GM12878 (cell line): Measurements from ENCODE around the gene LRRC8D. TPM values are rescaled to one million over a fixed set of nuclear protein-coding genes. Genes with fewer than 3 reads are reported as not detected.

Experiments used
- ATAC-seq: fragments of 200-7000 bp; cut with Tn5 transposase; 3 replicates; pipeline ENCODE4 v1.9.1; 2020; ENCODE audit warnings: mild to moderate bottlenecking, moderate library complexity
- BruUV-seq: library from RNA; stranded (reverse); fragments of 400-500 nt; replicated peaks from 2 replicates; lab custom pipeline; 2021; lab: Mats Ljungman, UMichigan
- CTCF ChIA-PET: fragments of 300-600 bp; sonication (Branson Sonifier 250); formaldehyde crosslinking; extraction: SDS; loops from one replicate; lab custom pipeline; 2021; ENCODE audit warnings: inconsistent platforms; lab: Yijun Ruan, JAX
- POLR2A ChIA-PET: fragments of 350-600 bp; formaldehyde crosslinking; extraction: SDS; loops from one replicate; lab custom pipeline; 2021; ENCODE audit warnings: inconsistent platforms; lab: Charles Lee
- RAD21 ChIA-PET: fragments of 300-600 bp; sonication (Branson Sonifier 250); formaldehyde crosslinking; loops from one replicate; lab custom pipeline; 2023; ENCODE audit warnings: antibody characterized with exemption; ENCODE audit not compliant: unreplicated experiment; lab: Charles Lee
- SMC1A ChIA-PET: fragments of 300-600 bp; sonication (Branson Sonifier 250); formaldehyde crosslinking; loops from one replicate; lab custom pipeline; 2023; ENCODE audit not compliant: unreplicated experiment, uncharacterized antibody; lab: Charles Lee
- DNase-seq: peaks from one replicate; pipeline ENCODE4 v3.0.0-alpha.2; 2011; ENCODE audit warnings: low read depth, low spot score
- FAIRE-seq: peaks from 3 replicates; lab custom pipeline; 2011; peaks lifted over from hg19 to GRCh38; lab: Jason Lieb, UNC
- H2AFZ ChIP-seq: 2 replicates; pipeline ENCODE4 v1.6.0; 2011; ENCODE audit warnings: low read depth, low read length, control low read depth; ENCODE audit not compliant: control insufficient read depth
- H3K27ac ChIP-seq: 2 replicates; pipeline ENCODE4 v1.5.1; 2011; ENCODE audit warnings: control low read depth; ENCODE audit not compliant: control insufficient read depth, insufficient read depth
- H3K27me3 ChIP-seq, 2 experiments: replicated peaks in 1 of 2; 2 replicates each; pipeline versions ENCODE4 v1.6.0 to v1.6.1; 2011; ENCODE audit warnings: low read length in 1 of 2; ENCODE audit not compliant: control insufficient read depth in 2 of 2, insufficient read depth in 2 of 2
- H3K36me3 ChIP-seq, 2 experiments: 2 replicates each; pipeline ENCODE4 v1.5.1; 2011; ENCODE audit warnings: low read length in 1 of 2; ENCODE audit not compliant: control insufficient read depth in 2 of 2, insufficient read depth in 2 of 2
- H3K4me1 ChIP-seq: 2 replicates; pipeline ENCODE4 v1.6.1; 2011; ENCODE audit warnings: mild to moderate bottlenecking, low read length, moderate library complexity, mixed read lengths; ENCODE audit not compliant: control insufficient read depth, insufficient read depth
- H3K4me2 ChIP-seq: 2 replicates; pipeline ENCODE4 v1.6.0; 2011; ENCODE audit warnings: control low read depth; ENCODE audit not compliant: control insufficient read depth, insufficient read depth
- H3K4me3 ChIP-seq: fragments of 200-600 bp; sonication (generic); 2 replicates; pipeline ENCODE4 v1.5.1; 2016
- H3K79me2 ChIP-seq: 2 replicates; pipeline ENCODE4 v1.6.0; 2011; ENCODE audit warnings: low read length; ENCODE audit not compliant: control insufficient read depth, insufficient read depth
- H3K9ac ChIP-seq: 2 replicates; pipeline ENCODE4 v1.8.0; 2011; ENCODE audit warnings: low read length, control low read depth, mixed read lengths; ENCODE audit not compliant: control insufficient read depth, insufficient read depth
- H3K9me3 ChIP-seq: replicated peaks from 3 replicates; pipeline ENCODE4 v1.5.1; 2011; ENCODE audit warnings: mild to moderate bottlenecking, low read length; ENCODE audit not compliant: control insufficient read depth, insufficient read depth
- H4K20me1 ChIP-seq: 2 replicates; pipeline ENCODE4 v1.6.0; 2011; ENCODE audit not compliant: control insufficient read depth, insufficient read depth
- BCLAF1 ChIP-seq: fragments of 450-650 bp; IDR thresholded peaks from 2 replicates; pipeline ENCODE4 v1.6.1; 2017; ENCODE audit warnings: antibody characterized with exemption, mild to moderate bottlenecking, moderate library complexity
- FOS ChIP-seq: IDR thresholded peaks from 3 replicates; pipeline ENCODE4 v1.6.1; 2011; ENCODE audit warnings: borderline replicate concordance; ENCODE audit not compliant: insufficient read length; ENCODE audit errors: extremely low read depth
- NRF1 ChIP-seq: conservative IDR thresholded peaks from 2 replicates; pipeline ENCODE4 v1.6.1; 2011; ENCODE audit warnings: mild to moderate bottlenecking, low read depth, low read length, improper control_type of control experiment
- SREBF2 ChIP-seq: IDR thresholded peaks from 2 replicates; pipeline ENCODE4 v1.6.1; 2012; ENCODE audit warnings: mild to moderate bottlenecking, low read length
- TAF1 ChIP-seq: IDR thresholded peaks from 2 replicates; pipeline ENCODE4 v1.6.1; 2011; ENCODE audit warnings: mild to moderate bottlenecking, low read depth, low read length, borderline replicate concordance
- in situ Hi-C: fragments of 300-500 bp; cut with MboI; formaldehyde crosslinking; loops from 9 replicates; pipeline ENCODE4 v1.14.3; 2018; ENCODE audit warnings: mixed read lengths
- intact Hi-C: fragments of 100-400 bp; cut with micrococcal nuclease; formaldehyde crosslinking; loops from one replicate; pipeline ENCODE4 v1.14.2; 2022; ENCODE audit not compliant: unreplicated experiment
- polyA plus RNA-seq, 11 experiments: library from polyadenylated mRNA; depleted of rRNA in 4 of 11; unstranded in 6 of 11; stranded (reverse) in 5 of 11; fragments of >200 nt; fragmentation: Nextera tagmentation in 4 of 11; fragmentation: Illumina TruSeq in 1 of 11; extraction: Ambion mirVana in 4 of 11; extraction: Trizol in 1 of 11; gene quantifications; 1 replicate in 1 of 11; 2 replicates in 10 of 11; pipeline versions ENCODE4 v1.2.1 to v1.2.3, GENCODE V29; 2011 to 2016; ENCODE audit warnings: inconsistent platforms in 2 of 11, missing spikeins in 2 of 11, low read depth in 1 of 11
- total RNA-seq, 4 experiments: library from RNA; depleted of rRNA in 3 of 4; stranded (reverse); fragments of >200 nt in 3 of 4; fragmentation: Illumina TruSeq in 1 of 4; extraction: Trizol in 1 of 4; gene quantifications; 2 replicates each; pipeline versions ENCODE4 v1.2.1 to v1.2.3, GENCODE V29; 2013 to 2021

The LRRC8D gene
- total and polyA plus RNA-seq, 10 of the 15 experiments (the other 5 are each of a cell fraction or from before 2014, with no cell fraction given) = 5.6 to 44.1 (median 26.8) TPM

- H3K9ac ChIP-seq = no peak overlapping the region
- no peak for ATAC-seq
- no peaks in the 10 kb centered on the region for H3K36me3 ChIP-seq
- in situ Hi-C loops (no loop called here), intact Hi-C loops (no loop called here)
- ChIA-PET POLR2A (interaction anchor here (1.1 kb wide), 1 partner anchor 190 kb away, joined by 4 read pairs; no protein-coding TSS in a partner anchor), RAD21 (interaction anchor here (0.5 kb wide), 1 partner anchor 14 kb away, joined by 4 read pairs; no protein-coding TSS in a partner anchor), SMC1A (interaction anchor here (0.8 to 2.0 kb wide), 5 partner anchors 9 to 345 kb away, joined by 3 to 7 read pairs (median 4); no protein-coding TSS in a partner anchor), CTCF (interaction anchor here (0.9 to 3.4 kb wide), 6 partner anchors 8 to 129 kb away, joined by 3 to 11 read pairs (median 4); no protein-coding TSS in a partner anchor)
- H3K4me1 ChIP-seq = peaks cover 6% of the 10 kb centered on the region; the same call in 1 of the 2 replicates
- no peaks in the 10 kb centered on the region for H3K27me3 ChIP-seq
- H3K4me2 ChIP-seq = no peak overlapping the region
- no peak for DNase-seq
- no peaks in the 10 kb centered on the region for H4K20me1 ChIP-seq
- no TSS peak for BruUV-seq
- no peaks in the 10 kb centered on the region for H3K79me2 ChIP-seq
- no peak overlapping the region for H3K27ac ChIP-seq
- no peak for FAIRE-seq
- H3K9me3 ChIP-seq = no peaks in the 10 kb centered on the region
- H2AFZ ChIP-seq = no peak overlapping the region
- no peak overlapping the region for H3K4me3 ChIP-seq
- TF ChIP-seq TAF1 = no peak
- no peak for TF ChIP-seq FOS
- no peak for TF ChIP-seq BCLAF1
- no peak for TF ChIP-seq NRF1
- no peak for TF ChIP-seq SREBF2
Measured at GRCh38 chr1:89972024-89972423, 151.2 kb downstream of the LRRC8D start.
